ENCODE results near the gene SFRP4. TPM values are rescaled to one million over a fixed set of nuclear protein-coding genes. Genes with fewer than 3 reads are reported as not detected.

The SFRP4 gene
- total RNA-seq, 1 donor from 2014 or later = 5.9 TPM

Other genes with a start within 250 kb of the SFRP4 start
- gene GPR141, start 233.1 kb downstream of the SFRP4 start, total RNA-seq = not detected in 2 replicates
- not detected in 2 replicates for gene NME8, start 68.2 kb downstream of the SFRP4 start, total RNA-seq
- 352 and 357 TPM in 2 replicates for gene EPDR1, start 3.8 kb upstream of the SFRP4 start, total RNA-seq

Measured in myocyte (in vitro differentiated cells).